HEK293T (cell line): ENCODE data around the gene CXXC1.

ENCODE experiments used
- CTCF ChIA-PET: fragments of 350-600 bp; formaldehyde crosslinking; extraction: SDS; loops from one replicate; lab custom pipeline; 2021; ENCODE audit warnings: antibody characterized with exemption, inconsistent platforms; lab: Yijun Ruan, JAX
- POLR2A ChIA-PET: fragments of 350-600 bp; formaldehyde crosslinking; extraction: SDS; loops from one replicate; lab custom pipeline; 2020; ENCODE audit warnings: antibody characterized with exemption, inconsistent platforms; lab: Yijun Ruan, JAX
- DNase-seq: peaks from one replicate; pipeline ENCODE4 v3.0.0; 2012; ENCODE audit warnings: mixed read lengths; ENCODE audit errors: extremely low spot score
- ARNT ChIP-seq: fragments of 450-650 bp; IDR thresholded peaks from 2 replicates; pipeline ENCODE4 v1.6.1; 2017; ENCODE audit warnings: mild to moderate bottlenecking
- BHLHE40 ChIP-seq: fragments of 450-650 bp; IDR thresholded peaks from 2 replicates; pipeline ENCODE4 v1.6.1; 2016; ENCODE audit warnings: mild to moderate bottlenecking, moderate library complexity, borderline replicate concordance
- CTBP1 ChIP-seq: fragments of 450-650 bp; IDR thresholded peaks from 2 replicates; pipeline ENCODE4 v1.6.1; 2016; ENCODE audit warnings: borderline replicate concordance
- ELF4 ChIP-seq: fragments of 450-650 bp; IDR thresholded peaks from 2 replicates; pipeline ENCODE4 v1.6.1; 2017; ENCODE audit warnings: antibody characterized with exemption
- FOXA1 ChIP-seq: fragments of 450-650 bp; IDR thresholded peaks from 2 replicates; pipeline ENCODE4 v1.6.1; 2016; ENCODE audit warnings: mild to moderate bottlenecking
- FOXK2 ChIP-seq: fragments of 450-650 bp; IDR thresholded peaks from 2 replicates; pipeline ENCODE4 v1.6.1; 2016; ENCODE audit warnings: mild to moderate bottlenecking
- FOXM1 ChIP-seq: fragments of 450-650 bp; IDR thresholded peaks from 2 replicates; pipeline ENCODE4 v1.6.1; 2017; ENCODE audit warnings: mild to moderate bottlenecking, borderline replicate concordance
- HDGF ChIP-seq: fragments of 450-650 bp; IDR thresholded peaks from 2 replicates; pipeline ENCODE4 v1.6.1; 2017; ENCODE audit warnings: antibody characterized with exemption, borderline replicate concordance
- L3MBTL2 ChIP-seq: fragments of 450-650 bp; conservative IDR thresholded peaks from 2 replicates; pipeline ENCODE4 v1.6.1; 2016; ENCODE audit warnings: mild to moderate bottlenecking
- LEF1 ChIP-seq: fragments of 450-650 bp; IDR thresholded peaks from 2 replicates; pipeline ENCODE4 v1.6.1; 2017; ENCODE audit warnings: mild to moderate bottlenecking, borderline replicate concordance
- NFRKB ChIP-seq: fragments of 450-650 bp; IDR thresholded peaks from 2 replicates; pipeline ENCODE4 v1.6.1; 2016; ENCODE audit warnings: mild to moderate bottlenecking, moderate library complexity
- SP1 ChIP-seq: fragments of 450-650 bp; IDR thresholded peaks from 2 replicates; pipeline ENCODE4 v1.6.1; 2017
- SUZ12 ChIP-seq: fragments of 450-650 bp; IDR thresholded peaks from 2 replicates; pipeline ENCODE4 v1.6.1; 2016; ENCODE audit warnings: mild to moderate bottlenecking
- TARDBP ChIP-seq: fragments of 450-650 bp; IDR thresholded peaks from 2 replicates; pipeline ENCODE4 v1.6.1; 2016
- ZNF384 ChIP-seq: fragments of 450-650 bp; IDR thresholded peaks from 2 replicates; pipeline ENCODE4 v1.6.1; 2016
- TF ChIP-seq, protein P1 (sequence below): fragments of 450-650 bp; IDR thresholded peaks from 2 replicates; pipeline ENCODE4 v1.6.1; 2016

Gene CXXC1

GRCh38 chr18:50315100-50315871 lies 27.8 kb upstream of the CXXC1 start:
- POLR2A ChIA-PET = no interaction called here
- CTCF ChIA-PET = no interaction called here

DNA sequence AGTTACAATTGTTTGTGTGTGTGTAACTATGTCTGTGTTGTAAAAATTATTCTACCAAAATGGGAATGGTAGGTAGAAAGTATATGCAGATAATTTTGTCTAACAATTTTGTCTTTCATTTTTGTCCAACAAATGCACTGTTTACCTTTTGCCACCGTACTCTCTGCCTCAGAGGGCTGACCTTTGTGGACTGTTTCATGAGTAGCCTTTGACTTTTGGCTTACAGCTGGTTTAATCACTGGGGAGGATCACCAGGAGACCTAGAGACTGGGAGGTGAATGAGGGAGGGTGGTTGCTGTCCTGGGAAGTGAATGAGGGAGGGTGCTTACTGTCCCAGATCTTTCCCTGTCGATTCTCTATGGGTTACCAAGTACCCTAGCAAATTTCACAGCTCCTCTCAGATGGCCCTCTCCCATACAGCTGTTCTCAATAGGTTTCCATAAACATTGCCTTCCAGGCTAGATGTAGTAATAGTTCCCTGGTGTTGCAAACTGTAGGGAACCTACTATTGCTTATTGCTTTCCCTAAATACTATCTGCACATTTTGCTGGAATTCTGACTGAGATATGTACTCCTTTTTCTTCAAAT lies 26.5 kb upstream of the CXXC1 start:
- ChIA-PET POLR2A (no interaction called here), CTCF (no interaction called here)
- no peak for DNase-seq
- TF ChIP-seq ZNF384 (no peak), SP1 (no peak), SUZ12 (no peak), FOXA1 (no peak), LEF1 (no peak), L3MBTL2 (no peak), BHLHE40 (no peak), ELF4 (no peak), HDGF (no peak), FOXK2 (no peak), FOXM1 (no peak), TARDBP (no peak), CTBP1 (no peak), NFRKB (no peak), ARNT (no peak)
- TF ChIP-seq, protein P1, sequence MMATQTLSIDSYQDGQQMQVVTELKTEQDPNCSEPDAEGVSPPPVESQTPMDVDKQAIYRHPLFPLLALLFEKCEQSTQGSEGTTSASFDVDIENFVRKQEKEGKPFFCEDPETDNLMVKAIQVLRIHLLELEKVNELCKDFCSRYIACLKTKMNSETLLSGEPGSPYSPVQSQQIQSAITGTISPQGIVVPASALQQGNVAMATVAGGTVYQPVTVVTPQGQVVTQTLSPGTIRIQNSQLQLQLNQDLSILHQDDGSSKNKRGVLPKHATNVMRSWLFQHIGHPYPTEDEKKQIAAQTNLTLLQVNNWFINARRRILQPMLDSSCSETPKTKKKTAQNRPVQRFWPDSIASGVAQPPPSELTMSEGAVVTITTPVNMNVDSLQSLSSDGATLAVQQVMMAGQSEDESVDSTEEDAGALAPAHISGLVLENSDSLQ = no peak

More at GRCh38 chr18:50315100-50315871, 27.8 kb upstream of the CXXC1 start:
- no peak for DNase-seq
- TF ChIP-seq FOXK2 = no peak
- TF ChIP-seq NFRKB = no peak
- no peak for TF ChIP-seq BHLHE40
- no peak for TF ChIP-seq ZNF384
- no peak for TF ChIP-seq ARNT
- TF ChIP-seq L3MBTL2 = no peak
- TF ChIP-seq TARDBP = no peak
- no peak for TF ChIP-seq SP1
- no peak for TF ChIP-seq ELF4
- TF ChIP-seq HDGF = no peak
- TF ChIP-seq, protein P1 = no peak
- no peak for TF ChIP-seq FOXA1
- no peak for TF ChIP-seq CTBP1

DNA sequence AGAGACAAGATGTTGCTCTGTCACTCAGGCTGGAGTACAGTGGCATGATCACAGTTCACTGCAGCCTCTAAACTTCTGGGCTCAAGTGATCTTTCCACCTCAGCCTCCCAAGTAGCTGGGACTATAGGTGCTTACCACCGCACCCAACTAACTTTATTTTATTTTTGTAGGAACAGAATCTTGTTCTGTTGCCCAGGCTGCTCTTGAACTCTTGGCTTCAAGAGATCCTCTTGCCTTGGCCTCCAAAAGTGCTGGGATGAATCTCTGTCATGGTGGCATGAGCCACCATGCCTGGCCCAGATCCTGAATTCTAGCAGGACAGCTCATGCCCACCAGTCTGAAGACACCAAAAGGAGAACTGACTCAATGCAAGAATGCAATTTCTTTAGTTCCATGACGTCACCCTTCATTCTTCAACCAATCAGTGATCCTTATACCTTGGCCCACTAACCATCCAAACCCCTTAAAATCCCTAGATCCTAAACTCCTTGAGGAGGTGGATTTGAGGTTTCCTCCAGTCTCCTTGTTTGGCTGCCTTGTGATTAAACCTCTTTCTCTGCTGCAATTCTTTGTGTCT lies 25.6 kb upstream of the CXXC1 start:
- no peak for TF ChIP-seq BHLHE40
- no peak for TF ChIP-seq ELF4
- no peak for TF ChIP-seq ZNF384
- TF ChIP-seq TARDBP = no peak
- no peak for TF ChIP-seq LEF1
- no peak for TF ChIP-seq CTBP1
- no peak for TF ChIP-seq FOXK2
- TF ChIP-seq FOXA1 = no peak
- no peak for TF ChIP-seq NFRKB
- TF ChIP-seq HDGF = no peak
- no peak for TF ChIP-seq SUZ12
- TF ChIP-seq, protein P1 = no peak
- TF ChIP-seq FOXM1 = no peak
- no peak for DNase-seq
- ChIA-PET POLR2A (no interaction called here), CTCF (no interaction called here)

DNA sequence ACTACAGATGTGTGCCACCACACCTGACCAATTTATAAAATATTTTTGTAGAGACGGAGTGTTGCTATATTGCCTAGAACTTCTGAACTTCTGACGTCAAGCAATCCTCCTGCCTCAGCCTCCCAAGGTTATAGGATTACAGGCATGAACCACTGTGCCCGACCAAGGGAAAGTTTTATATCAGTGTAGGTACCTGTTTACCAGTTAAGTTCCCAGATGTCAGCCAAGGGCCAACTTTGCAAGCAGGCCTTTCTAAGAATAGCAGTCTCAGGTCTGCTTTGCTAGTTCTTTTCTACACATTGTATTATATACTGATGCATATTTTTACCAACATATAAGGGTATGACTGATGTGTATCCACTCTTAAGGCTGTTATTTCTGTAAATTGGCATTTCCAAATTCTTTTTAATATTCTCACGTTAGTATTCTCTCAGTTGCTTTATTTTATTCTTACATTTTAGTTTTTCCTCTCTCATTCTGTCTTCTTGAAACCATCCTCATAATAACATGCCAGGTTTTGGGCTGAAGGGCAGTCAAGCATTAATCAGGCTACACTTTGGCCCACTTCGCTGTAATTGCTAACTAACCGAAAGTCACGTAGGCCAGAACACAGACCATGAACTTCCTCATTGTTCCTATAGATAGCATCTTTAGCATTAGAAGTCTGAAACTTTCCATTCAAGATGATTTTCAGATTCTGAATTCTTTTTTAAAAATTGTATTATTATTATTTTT lies 25.0 kb upstream of the CXXC1 start:
- ChIA-PET POLR2A (no interaction called here), CTCF (no interaction called here)
- no peak for DNase-seq
- TF ChIP-seq CTBP1 (no peak), HDGF (no peak), FOXK2 (no peak), BHLHE40 (no peak), FOXA1 (no peak), TARDBP (no peak), LEF1 (no peak), NFRKB (no peak), ELF4 (no peak), ZNF384 (no peak), SUZ12 (no peak), FOXM1 (no peak), SP1 (no peak), ARNT (no peak), L3MBTL2 (no peak)
- TF ChIP-seq, protein P1 = no peak

GRCh38 chr18:50311650-50312049 lies 24.2 kb upstream of the CXXC1 start:
- POLR2A ChIA-PET = no interaction called here

More at GRCh38 chr18:50311650-50312049, 24.2 kb upstream of the CXXC1 start:
- no peak for DNase-seq
- no peak for TF ChIP-seq CTBP1
- no peak for TF ChIP-seq SP1
- TF ChIP-seq SUZ12 = no peak
- no peak for TF ChIP-seq FOXM1
- no peak for TF ChIP-seq FOXA1
- no peak for TF ChIP-seq ARNT
- TF ChIP-seq TARDBP = no peak
- TF ChIP-seq HDGF = no peak
- TF ChIP-seq LEF1 = no peak
- no peak for TF ChIP-seq FOXK2
- TF ChIP-seq ZNF384 = no peak
- TF ChIP-seq L3MBTL2 = no peak
- no peak for TF ChIP-seq BHLHE40
- TF ChIP-seq ELF4 = no peak
- no peak for TF ChIP-seq NFRKB
- CTCF ChIA-PET = no interaction called here
